ENCODE data around the gene CCDC38.
A peak's percentile ranks its signal among the peaks of the same experiment; 100 is the strongest.
"Not testable (repeated sequence)": the region's sequence is repeated elsewhere in the genome, so short reads cannot be mapped to it uniquely, and the experiment has no call there.

CCDC38 gene

DNA sequence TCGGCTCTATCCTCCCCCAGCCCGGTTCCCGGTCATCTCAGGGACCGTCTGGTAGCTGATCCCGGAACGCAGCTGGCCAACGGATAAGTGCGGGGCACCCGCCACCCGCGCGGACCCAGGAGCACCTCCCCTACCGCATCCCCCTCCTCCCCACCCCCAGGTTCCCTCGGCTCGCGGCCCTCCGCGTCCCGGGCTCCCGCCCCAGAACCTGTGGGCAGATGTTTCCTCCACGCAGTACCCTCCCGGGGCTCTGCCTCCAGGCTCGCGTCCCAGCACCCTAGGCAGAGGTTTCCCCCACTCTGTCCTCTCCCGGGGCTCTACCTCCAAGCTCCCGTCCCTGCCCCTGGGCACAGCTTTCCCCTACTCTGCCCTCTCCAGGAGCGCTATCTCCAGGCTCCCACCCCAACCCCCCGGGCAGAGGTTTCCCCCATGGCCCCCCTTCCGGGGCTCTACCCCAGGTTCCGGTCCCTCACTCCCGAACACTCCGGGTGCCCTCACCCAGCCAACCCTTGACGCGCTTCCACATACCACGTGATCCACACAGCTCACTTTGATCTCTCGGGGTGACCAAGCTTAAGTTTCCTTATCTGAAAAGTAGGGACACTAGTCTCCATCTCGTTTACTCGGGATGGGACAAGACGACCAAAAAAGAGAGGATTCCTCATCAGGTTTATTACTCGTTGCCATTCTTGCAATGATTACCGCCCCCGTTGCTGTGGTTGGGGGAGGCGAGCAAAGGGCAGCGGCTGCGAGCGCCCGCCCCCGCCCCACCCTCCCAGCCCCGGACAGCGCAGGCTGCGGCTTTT, at the start of gene CCDC38:
CCDC38 (minus strand) TSS at position 91 of the 806 bp plus-strand sequence. CDS start 6,105 bp downstream, outside the sequence.
- peak; percentile 66 for DNase-seq

DNA sequence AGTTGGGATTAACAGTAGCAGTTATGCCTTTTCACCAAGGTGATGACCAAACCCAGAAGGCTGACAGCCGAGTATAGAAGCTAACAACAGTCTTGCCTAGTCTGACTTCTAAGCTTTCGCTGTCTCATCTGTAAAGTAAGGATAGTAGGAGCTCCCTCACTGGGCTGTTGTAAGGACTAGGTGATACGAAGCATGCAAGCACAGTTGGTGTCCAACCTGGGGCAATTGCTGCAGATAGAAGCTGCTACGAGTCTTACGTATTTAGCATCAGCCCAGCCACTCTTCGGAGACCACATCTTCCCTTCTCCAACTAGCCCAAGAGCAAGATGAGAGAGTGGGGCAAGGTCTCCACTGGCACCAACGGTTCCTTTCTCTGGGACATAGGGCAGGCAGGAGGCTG, 47.7 kb upstream of the CCDC38 start:
- no peak for DNase-seq

GRCh38 chr12:95989504-95990123, 47.2 kb upstream of the CCDC38 start:
- DNase-seq = no peak

DNA sequence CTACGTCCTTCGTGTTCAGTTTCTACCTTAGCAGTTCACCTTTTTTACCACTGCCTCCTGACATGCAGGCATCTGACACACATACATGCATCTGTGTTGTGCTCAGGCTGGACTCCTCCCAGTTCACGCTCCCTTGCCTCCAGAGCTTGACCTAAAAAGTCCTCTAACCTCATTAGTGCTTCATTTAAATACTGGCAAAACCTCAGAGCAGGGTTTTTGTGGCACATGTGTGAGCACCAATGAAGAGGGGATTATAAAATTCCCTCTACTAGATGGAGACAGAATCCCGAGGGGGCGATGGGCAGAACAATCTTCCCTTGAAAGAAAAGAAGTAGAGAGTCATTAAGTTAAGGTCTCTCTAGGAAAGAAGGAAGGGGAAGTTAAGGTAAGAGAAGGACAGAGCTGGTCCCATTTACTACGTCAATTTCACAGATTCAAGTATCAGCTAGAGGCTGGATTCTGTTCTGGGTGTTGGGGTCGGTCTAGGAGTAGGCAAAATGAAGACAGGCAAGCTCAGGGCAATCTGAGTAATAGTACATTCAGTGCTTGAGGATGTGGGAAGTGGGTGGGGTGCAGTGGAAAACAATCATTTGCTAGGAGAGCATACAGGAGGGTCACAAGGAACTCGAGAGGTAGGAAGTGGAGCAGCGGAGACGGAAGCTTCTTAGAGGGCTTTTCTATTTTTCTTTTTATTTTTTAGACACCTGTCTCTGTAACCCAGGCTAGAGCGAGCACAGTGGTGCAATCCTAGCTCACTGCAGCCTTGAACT, 46.3 kb upstream of the CCDC38 start:
- no peak for DNase-seq

DNA sequence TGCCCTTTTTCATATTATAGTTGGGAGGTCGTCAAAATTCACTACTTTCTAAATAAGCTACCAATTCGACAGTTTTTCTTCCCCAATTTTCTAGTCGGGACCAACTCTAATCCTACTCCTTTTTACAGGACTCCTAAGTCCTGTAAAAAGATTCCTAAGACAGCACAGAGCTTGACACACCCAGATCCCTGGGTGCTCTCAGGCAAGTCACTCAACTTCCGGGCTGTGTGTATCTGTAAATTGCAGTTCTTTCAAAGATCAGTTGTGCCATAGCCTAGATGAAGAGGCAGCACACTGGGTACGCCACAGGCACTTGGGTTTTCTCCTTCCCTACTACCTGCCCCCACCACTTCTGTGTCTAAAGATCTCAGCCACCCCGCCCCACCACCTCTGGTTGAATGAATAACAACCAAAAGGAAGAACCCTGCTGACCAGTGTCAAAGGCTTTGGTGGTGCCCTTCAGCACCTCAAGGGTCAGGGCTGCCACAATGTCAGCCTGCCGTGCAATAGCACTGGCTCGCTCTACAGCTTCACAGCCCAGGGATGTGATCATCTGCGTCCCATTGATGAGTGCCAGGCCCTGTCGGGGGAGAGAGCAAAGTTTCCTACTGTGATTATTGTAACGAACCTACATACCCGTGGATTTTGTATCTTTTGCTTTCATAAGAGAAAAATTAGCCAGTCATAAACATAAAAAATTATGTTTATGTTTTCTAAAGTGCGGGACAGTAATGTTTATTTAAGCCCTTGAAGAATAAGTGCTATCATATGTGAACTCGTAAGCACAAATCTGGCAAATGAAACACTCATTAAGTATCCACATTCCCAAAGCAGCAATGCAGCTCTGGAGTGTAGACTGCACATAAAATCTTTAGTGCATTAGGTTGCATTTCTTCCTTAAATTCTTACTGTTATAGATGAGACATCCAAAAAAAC, 44.5 kb upstream of the CCDC38 start:
- no peak for DNase-seq

DNA sequence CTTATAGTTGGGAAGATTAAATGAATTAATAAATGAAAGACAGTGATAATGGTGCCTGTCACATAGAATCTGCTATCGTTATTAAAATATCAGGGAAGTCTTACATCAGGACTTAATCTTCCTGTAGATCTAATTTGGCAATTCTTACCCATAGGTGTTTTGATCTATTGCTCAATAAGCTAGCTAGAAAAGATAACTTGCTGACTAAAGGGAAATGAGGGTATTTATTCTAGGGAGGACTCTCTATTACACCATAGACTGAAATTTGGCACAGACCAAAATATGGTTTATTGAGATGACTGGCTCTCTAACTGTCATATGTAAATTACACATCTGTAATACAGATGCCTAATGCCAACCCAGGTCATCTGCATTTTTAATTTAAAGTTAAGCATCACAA, 42.3 kb upstream of the CCDC38 start:
- DNase-seq = no peak

DNA sequence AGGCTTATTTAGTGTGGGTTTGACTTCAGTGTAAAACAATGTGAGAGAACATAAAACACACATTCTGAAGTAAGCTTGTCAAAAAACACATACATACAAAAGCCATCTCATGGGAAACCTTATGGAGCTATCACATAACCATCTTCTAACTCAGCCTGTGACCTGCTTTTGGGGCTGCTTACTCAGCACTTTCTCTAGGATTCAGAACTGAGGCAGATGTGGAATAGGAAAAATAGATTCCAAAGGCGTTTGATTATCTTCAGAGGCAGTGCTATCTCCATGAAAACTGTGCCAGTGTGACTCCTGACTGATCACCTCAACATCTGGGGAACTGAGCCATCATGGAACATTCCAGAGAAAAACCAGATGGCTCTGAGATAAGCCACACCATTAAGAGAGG, 40.2 kb upstream of the CCDC38 start:
- DNase-seq = no peak

GRCh38 chr12:95980437-95980836, 38.0 kb upstream of the CCDC38 start:
- no peak for DNase-seq

- no peak for DNase-seq
These were observed 36.4 kb upstream of the CCDC38 start for GRCh38 chr12:95978774-95979173.

- DNase-seq = no peak
These were observed 35.9 kb upstream of the CCDC38 start for GRCh38 chr12:95978351-95978750.

DNA sequence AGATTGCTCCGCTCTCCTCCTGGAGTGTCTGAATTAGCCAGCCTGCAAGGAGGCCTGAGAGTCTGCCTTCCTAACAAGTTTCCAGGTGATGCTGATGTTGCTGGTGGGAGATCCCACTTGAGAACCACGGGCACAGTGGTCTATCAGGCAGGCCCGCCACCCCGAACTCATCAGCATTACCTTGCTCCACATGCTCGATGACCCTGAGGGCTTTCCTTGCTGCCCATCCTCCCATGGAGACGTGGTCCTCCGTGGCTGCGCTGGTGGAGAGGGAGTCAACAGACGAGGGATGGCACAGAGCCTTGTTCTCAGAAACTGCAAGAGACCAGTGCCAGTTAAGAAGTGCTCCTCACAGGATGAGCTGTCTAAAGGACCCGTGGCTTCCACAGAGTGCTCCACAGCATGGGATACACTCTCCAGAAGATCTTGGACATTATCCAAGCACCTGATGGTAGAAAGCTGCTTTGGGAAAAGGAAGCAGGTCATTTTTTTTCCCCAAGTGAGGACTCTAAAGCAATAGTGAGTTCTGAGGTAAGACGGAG, 35.4 kb upstream of the CCDC38 start:
- DNase-seq = no peak

DNA sequence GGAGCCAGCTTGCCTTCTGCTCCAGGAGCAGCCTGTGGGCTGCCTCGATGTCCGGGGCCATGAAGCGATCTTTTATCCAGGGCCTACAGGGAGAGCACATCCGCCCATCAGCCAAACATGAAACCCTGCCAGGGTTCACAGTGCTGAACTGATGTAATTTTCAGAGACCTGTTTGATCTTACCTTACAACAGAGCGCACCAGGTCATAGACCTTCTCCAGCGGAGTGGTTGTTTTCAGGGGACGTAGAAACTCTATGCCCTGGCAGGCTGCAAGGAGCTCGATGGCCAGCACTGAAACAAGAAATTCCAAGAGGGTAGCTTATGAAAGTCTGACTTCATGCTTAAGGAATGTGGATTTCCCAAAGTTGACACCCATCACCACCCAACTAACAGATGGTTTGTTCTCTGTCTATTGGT, 34.0 kb upstream of the CCDC38 start:
- DNase-seq = no peak

DNA sequence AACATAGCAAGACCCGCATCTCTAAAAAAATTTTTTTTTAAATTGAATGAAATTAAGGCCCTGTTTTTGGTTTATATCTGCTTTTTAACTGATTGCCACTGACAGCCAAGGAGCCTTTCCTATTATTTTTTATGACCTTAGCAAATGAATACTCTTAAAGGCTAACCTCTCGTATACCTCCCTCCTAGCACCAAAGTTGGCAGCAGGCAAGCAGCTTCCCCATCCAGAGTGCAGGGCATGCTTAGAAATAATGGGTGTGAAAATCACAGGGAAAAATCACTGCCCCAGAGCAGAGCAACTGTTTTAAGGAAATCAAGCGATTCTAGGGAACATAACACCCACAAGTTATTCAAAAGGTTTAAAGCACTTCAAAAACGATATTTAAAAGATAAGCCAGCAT, 33.1 kb upstream of the CCDC38 start:
- no peak for DNase-seq

DNA sequence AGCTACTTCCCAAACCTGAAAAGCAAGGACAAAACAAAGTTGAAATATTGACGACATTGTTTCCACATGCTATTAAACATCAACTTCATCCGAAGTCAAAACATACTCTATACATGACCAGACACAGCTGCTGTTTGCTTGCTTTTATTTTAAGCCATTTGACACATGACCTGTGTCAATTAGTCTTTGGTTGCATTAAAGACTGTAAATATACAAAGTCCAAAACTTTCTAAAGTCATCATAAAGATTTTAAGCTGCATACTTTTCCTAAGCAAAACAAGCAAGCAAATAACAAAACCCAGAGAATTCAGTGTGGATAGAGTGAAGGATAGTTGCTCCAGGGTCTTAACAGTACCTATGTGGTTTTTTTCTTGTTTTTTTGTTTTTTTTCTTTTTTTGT, 31.9 kb upstream of the CCDC38 start:
- DNase-seq = no peak

DNA sequence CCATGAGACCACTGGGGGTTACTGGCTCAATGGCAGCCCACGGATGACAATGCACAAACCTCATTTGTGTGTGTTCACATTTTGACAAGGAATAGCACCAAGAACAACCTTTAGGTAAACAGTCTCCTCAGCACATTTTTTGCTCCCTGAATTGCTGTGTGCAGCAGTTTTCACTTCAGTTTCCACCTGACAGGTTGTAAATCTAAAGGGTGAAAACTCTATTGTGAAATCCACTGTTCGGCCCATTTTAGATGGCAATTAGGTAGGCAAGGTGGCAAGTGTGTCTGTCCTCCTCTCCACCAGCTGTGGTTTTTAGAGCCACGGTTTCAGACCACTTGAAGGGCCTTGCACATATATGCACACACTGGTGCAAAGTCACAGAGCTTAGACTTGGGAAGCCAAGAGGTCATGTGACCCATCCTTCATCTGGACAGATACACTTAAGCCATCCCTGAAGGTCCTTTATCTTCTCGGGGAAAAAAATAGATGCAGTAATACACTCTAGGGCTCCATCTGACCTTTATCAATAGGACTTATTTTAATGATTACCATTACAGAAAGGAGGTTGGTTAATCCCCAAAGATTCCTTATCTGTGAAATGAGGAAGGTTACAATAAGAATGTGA, 30.5 kb upstream of the CCDC38 start:
- no peak for DNase-seq

- DNase-seq = no peak
These were observed 28.5 kb upstream of the CCDC38 start for GRCh38 chr12:95970905-95971304.

- DNase-seq = not testable (repeated sequence)
These were observed 26.7 kb upstream of the CCDC38 start for GRCh38 chr12:95969116-95969515.

DNA sequence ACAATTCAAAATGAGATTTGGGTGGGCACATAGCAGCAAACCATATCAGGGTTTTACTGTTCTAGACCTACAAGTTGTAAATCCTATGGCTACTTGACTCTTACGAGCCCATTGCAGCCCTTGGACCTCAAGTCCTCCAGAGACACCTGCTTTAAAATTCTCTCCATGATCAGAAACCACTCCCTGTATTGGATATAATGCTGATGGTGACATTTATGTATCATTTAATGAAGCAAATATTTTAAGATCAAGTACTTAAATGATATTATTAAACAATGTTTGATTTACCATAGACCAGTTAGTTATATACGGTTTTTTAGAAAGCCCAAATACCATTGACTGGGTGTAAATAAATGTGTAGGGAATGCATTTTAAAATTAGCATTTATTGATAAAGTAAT, 24.9 kb upstream of the CCDC38 start:
- no peak for DNase-seq

- no peak for DNase-seq
These were observed 24.0 kb upstream of the CCDC38 start for GRCh38 chr12:95966287-95966870.

GRCh38 chr12:95963096-95963495, 20.7 kb upstream of the CCDC38 start:
- DNase-seq = no peak

GRCh38 chr12:95962222-95962621, 19.8 kb upstream of the CCDC38 start:
- no peak for DNase-seq
